Renal cortex interstitium (tissue), 11 donors: ENCODE data around the gene PLVAP. TPM values are rescaled to one million over a fixed set of nuclear protein-coding genes. Genes with fewer than 3 reads are reported as not detected.
A peak's percentile ranks its signal among the peaks of the same experiment; 100 is the strongest.
"Not testable (repeated sequence)": the region's sequence is repeated elsewhere in the genome, so short reads cannot be mapped to it uniquely, and the experiment has no call there.

ENCODE experiments used
- DNase-seq, 11 donors: peaks; one replicate each; pipeline ENCODE4 v3.0.0-alpha.2; 2013; ENCODE audit warnings: low read depth in 9 of 11, low spot score in 4 of 11; ENCODE audit errors: extremely low read depth in 1 of 11
- polyA plus RNA-seq, 3 donors: library from polyadenylated mRNA; unstranded; fragments of 120-200 nt; gene quantifications; one replicate each; pipeline ENCODE4 v1.2.1, GENCODE V29; 2013; ENCODE audit not compliant: insufficient read length in 3 of 3

The PLVAP gene
- polyA plus RNA-seq, 3 donors = 142 to 223 (median 176) TPM

DNA sequence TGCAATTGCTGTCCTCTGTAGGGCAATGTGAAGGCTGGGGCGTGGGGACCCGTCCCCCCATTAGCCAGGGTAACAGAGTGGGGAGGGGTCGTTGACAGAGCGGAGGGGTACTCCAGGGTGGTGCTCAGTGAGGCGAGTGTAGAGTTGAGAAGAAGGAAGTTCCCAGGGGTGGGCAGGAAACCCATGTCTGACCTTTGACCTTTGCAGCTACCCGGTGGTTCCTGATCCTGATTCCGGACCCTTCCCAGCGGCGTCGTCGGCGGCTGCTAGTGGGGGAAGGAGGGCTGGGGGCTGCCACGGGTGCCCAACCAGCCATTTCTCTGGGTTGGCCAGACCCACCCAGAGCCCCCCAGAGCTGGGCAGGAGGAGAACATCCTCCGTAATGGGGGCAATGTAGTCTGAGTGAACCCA, 2.1 kb upstream of the PLVAP start:
- DNase-seq = peak in 5 of 11 donors; percentile 55 to 77 (median 65)

DNA sequence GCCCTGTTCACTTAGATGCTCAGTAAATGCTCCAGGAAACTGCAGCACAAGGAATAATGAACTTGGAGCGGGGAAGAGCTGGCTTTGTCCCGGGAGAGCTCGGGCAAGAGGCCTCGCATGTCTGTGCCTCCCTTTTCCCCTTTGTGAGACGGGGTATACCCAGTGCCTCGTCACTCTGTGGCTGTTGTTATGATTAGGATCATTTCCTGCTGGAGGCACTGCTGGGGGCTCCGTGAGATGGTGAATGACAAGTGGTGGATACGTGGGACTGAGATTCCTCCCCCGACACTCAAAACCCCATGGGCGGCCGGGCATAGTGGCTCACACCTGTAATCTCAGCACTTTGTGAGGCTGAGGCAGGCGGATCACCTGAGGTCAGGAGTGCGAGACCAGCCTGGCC, 1.1 kb upstream of the PLVAP start:
- DNase-seq = no peak

DNA sequence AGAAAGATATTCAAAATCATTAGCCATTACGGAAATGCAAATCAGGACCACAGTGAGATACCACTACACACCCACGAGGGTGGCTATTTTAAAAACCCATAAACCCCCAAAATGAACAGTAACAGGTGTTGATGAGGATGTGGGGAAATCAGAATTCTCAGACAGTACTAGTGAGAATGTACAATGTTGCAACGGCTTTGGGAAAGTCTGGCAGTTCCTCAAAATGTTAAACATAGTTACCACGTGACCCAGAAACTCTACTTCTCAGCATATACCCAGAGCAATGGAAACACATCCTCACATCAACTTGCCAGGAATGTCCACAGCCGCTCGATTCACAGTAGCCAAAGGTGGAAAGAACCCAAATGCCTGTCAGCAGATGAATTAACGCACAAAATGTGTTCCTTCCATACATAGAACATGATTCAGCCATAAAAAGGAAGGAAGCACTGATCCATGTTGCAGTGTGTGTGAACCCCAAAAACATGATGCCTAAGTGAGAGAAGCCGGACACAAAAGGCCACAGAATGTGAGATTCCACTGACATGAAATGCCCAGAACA, 7.0 kb downstream of the PLVAP start:
- DNase-seq = no peak

DNA sequence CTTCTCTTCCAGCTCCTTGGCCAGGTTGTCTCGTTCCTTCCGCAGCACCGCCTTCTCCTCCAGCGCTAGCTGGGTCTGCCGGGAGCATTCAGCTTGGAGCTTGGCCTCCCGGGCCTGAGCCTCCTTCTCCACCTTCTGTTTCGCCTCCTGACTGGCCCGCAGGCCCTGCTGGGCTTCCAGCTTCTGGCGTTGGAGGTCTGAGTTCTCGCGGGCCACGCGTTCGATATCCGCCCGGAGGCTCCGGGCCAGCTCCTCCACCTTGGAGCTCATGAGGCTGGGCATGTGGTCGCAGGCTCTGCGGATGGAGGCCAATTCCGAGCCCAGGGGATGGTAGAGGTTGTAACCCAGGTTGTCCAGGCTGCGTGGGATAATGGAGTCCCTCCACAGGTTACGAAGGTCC, 11.8 kb downstream of the PLVAP start:
- no peak for DNase-seq

DNA sequence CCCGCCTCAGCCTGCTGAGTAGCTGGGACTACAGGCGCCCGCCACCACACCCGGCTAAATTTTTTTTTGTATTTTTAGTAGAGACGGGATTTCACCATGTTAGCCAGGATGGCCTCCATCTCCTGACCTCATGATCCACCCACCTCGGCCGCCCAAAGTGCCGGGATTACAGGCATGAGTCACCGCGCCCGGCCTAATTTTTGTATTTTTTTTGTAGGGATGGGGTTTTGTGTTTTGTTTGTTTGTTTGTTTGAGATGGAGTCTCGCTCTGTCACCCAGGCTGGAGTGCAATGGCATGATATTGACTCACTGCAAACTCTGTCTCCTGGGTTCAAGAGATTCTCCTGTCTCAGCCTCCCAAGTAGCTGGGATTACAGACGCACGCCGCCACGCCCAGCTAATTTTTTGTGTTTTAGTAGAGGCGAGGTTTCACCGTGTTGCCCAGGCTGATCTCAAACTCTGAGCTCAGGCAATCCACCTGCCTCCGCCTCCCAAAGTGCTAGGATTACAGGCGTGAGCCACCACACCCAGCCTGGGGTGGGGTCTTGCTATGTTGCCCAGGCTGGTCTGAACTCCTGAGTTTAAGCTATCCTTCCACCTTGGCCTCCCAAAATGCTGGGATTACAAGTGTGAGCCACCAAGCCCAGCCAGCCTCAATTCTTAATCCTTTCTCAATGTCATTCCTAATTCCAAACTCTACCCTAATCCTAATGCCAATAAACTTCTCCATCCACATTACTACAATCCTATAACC, 13.1 kb downstream of the PLVAP start:
- DNase-seq = not testable (repeated sequence)

DNA sequence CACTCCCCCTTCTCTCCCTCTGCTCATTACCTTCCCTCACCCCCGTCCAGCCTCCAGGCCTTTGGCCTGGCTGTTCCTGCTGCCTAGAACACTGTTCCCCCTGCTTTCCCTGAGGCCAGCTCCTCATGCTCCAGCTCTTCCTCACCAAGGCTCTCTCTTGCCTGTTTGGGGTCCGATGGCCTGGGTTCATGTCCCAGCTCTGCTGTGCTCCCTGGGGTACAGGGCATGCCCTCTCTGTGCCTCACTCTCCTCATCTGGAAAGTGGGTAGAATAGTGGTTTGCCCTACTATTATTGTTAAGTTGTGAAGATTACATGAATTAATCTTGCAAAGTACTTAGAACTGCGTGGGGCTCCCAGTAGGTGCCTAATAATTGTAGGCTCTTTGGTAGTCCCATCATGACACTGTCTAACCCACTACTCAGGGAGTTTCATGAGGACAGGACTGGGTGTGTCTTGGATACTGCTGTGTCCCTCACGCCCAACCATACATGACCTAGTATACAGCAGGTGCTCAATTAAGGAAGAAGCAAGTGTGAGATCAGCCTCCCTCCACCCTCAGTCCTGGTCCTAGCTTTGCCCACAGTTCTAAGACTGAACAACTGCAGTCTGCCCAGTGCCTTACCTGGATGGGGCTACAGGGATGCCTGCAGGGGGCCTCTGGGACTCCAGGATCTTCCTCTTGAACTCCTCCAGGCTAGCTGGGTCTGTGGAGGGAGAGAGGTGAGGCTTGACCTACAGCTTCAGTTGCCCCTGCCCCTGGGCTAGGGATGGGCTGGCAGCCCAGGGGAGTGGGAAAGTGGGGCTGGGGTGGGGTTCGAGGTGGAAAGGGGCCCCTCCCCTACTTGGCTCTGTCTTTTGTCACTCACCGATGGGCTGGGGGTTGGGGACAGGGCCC, 17.0 kb downstream of the PLVAP start:
- no peak for DNase-seq

DNA sequence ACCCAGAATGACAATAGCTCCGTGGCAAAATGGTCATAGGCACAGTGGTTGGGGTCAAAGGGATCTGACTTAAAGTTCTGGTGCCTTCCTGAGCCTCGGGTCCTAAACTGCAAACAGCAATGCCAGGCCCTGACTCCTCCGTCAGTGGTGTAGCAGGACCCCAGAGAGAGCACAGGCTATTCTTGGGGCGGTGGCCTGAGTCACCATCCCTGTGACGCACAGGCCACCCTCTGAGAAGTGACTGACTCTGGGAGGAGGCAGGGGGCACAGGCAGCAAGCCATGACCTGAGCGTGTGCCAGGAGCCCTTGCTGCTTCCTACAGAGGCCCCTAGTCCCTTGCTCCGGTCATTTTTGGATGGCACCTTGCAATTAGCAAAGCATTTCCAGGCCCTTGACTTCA, 18.7 kb downstream of the PLVAP start:
- DNase-seq = no peak

DNA sequence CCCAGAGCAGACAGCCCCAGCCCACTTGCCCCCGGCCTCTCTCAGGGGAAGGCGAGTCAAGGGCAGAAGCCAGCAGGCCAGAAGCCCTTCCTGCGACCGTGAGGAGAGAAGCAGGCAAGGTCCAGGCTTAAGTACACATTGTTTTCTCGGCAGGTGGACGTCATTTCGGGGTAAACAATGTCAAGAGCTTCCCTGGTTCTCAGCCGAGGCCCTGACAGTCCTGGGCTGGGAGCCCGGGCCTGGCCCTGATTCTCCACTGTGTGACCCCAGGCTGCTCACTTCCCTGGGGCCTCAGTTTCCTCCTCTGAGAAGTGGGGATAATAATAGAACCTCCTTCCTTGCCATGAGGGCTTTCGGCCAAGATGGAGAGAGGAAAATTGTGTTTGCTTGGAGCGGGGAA, 19.4 kb downstream of the PLVAP start:
- no peak for DNase-seq

DNA sequence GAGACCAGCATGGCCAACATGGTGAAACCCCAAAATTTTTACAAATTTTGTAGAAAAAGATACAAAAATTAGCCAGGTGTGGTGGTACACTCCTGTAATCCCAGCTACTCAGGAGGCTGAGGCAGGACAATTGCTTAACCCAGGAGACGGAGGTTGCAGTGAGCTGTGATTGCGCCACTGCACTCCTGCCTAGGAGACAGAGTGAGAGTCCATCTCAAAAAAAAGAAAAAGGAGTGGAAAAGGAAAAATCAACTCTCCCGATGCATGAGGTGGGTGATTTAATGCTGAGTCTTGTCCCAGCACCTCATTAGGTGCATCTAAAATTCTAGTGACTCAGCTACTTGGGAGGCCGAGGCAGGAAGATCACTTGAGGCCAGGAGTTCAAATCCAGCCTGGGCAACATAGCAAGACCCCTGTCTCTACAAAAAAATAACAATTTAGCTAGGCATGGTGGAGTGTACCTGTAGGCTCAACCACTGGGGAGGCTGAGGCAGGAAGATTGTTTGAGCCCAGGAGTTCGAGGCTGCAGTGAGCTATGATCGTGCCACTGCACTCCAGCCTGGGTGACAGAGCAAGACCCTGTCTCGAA, 20.0 kb downstream of the PLVAP start:
- DNase-seq = no peak

DNA sequence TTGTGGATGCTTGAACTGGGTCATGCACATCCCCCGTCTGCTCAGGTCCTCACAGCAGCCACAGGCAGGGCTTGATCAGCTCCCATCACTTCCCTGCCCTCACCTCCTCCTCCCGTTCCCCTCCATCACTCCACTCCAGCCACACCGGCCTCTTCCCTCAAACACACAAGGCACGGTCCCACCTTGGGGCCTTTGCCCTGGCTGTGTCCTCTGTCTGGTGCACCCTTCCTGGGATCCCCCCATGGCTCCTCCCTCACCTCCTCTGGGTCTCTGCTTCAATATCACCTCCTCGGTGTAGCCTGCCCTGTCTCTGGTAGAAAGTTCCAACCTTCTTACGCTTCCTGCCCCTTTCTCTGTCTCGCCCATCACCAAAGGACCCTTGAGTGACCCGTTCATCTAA, 23.8 kb downstream of the PLVAP start:
- DNase-seq = no peak

DNA sequence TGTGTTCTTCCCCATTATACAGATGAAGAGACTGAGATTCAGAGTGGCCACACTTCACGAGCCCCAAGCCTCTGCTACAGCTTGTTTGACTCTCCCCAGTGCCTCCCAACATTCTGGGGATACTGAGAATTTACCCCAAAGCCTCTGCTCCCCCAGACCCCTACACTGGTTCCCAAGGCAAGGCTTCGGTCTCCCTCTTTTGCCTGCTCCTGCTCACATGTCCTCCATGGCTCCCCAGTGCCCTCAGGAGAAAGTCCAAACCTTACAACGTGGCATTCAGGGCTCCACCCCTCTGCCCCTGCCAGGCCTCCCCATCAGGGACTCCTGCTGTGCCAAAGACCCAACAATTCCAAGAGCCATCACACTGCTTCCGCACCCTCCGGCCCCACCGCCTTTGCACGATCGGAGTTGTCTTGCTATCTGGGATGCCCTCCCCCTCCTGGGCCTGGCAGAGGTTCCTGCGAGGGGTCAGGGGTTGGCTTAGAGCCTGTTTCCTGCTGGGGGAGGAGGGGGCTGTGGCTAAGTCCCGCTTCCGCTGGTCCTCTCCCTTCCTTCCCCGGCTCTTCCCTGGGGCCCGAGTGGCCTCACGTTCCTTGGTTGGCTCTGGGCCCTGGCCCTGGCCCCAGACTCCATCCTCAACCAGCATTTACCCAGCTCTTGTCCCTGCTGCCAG, 24.4 kb downstream of the PLVAP start:
- DNase-seq = no peak

DNA sequence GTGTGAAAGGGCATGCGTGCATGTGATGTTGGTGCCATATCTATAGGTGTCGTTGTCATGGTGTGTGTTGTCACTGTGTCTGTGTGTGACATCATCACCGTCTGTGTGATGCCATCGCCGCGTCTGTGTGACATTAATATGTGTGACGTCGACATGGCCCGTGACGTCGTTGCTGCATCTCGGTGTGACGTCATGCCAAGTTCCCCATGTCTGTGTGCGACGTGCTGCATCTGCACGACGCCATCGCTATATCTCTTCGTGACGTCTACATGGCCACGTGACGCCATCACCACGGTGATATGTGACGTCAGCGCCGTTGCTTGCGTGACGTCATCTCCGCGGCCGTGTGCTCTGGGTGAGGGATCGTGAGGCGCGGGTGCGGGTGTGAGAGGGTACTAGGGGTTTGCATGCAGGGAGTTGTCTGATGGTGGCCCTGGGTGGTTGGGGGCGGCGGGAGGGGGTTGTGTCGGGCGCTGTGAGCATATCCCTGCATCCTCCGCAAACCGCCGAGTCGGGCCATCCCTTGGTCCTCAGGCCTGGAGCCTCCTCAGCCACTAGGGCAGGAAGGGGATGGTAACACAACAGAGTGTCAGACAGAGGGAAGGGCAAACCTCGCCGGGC, 25.2 kb downstream of the PLVAP start:
- no peak for DNase-seq

DNA sequence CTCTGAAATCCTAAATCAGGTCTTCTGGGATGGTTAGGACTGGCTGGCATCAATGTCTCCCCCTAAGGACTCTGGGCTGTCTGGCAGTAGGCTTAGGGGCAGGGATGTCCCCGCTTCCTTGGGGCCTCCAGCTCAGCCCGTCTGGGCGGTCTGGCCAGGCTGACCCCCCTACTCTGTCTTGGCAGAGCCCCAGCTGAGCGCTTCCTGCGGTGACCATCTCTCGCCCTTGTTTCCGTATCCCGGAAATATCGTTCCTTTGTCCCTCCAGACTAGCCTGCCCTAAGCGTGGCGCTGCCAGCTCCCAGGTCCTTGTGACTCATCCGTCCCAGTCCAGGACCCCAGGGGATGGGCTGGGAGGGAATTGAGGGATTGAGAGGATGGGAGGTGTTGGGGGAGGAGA, 28.4 kb downstream of the PLVAP start:
- DNase-seq = peak in 8 of 11 donors; percentile 40 to 74 (median 61)

DNA sequence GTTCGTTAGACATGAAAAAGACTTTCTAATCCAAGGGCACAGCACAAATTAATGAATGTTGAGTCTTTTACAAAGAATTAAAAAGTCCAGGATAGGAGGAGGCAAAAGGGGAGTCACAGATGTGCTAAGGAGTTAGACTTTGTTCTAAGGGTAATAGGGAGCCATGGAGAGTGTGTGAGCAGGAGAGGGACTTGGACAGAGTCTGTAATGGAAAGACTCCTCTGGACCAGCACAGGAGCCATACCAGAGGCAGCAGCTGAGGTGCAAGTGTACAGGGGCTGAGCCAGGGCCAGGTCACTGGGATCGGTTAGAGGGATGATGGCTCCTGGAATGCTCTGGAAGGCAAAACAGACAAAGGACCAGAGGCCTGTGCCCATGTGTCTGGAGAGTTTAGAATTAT, 29.3 kb downstream of the PLVAP start:
- no peak for DNase-seq

DNA sequence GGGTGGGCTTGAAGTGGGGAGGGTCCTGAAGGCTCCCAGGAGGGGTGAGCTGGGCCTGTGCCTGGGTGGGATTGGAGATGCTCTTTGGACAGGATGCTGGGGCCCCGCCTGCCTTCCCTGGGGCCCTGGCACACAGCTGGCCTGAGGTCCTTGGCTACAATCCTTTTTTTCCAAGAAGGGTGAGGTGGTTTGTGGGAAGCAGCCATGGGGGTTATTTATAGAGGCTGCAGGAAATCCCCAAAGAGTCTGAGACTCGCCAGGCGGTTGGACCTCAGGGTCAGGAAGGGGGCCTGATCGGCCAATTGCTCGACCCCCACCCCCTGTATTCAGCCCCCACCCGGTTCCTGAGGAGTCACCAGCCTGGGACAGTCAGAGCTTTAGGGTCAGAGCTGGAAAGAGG, 29.8 kb downstream of the PLVAP start:
- no peak for DNase-seq

DNA sequence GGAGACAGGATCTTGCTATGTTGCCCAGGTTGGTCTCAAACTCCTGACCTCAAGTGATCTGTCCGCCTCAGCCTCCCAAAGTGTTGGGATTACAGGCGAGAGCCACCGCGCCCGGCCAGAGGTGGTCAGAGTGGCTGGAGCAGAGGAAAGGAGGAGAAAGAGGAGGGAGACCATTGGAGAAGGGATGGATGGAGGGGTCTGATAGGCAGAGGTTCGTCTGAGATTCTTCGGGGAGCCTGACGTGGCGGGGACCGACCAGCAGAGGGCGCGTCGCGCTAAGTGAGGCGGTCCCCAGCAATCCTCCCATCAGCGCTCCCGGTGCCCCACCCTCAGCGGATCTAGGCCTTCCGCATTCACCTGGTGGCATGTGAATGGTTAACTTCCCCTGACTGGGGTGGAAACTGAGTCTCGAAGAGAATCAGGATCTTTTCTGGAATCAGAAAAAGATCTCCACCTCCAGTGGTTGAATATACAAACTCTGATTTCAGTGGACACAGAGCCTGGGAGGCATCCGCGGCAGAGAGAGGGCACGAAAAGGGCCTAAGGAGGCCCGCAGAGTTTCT, 31.0 kb downstream of the PLVAP start:
- DNase-seq = peak in 4 of 11 donors; percentile 49 to 70 (median 62)

DNA sequence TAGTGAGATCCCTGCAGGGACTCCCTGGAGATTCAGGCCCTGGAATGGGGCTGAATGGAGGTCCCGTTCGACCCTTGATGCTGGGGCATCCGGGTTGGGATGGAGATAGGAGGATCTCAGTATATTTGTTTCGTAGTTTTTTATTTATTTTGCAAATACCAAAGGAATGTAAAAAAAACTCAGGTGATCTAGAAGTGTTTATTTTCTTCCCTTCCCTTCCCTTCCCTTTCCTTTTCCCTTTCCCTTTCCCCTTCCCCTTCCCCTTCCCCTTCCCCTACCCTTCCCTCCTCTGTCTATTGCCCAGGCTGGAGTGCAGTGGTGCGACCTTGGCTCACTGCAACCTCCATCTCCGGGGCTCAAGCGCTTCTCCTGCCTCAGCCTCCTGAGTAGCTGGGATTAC, 35.3 kb downstream of the PLVAP start:
- no peak for DNase-seq

DNA sequence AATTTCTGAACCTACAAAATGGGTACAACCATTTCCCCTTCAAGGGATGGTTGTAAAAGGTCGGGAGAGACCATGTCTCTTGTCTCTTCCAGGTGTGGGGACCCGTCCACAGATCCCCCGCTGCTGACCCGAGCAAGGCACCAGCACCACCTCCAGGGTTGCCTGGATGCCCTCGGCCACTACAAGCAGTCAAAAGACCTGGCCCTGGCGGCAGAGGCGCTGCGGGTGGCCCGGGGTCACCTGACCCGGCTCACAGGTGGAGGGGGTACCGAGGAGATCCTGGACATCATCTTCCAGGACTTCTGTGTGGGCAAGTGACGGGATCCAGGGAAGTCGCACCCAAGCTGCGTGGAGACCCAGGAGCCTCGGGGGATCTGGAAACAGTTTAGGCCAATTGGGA, 35.8 kb downstream of the PLVAP start:
- no peak for DNase-seq
